ENCODE results near the gene TMEM269.

DNA sequence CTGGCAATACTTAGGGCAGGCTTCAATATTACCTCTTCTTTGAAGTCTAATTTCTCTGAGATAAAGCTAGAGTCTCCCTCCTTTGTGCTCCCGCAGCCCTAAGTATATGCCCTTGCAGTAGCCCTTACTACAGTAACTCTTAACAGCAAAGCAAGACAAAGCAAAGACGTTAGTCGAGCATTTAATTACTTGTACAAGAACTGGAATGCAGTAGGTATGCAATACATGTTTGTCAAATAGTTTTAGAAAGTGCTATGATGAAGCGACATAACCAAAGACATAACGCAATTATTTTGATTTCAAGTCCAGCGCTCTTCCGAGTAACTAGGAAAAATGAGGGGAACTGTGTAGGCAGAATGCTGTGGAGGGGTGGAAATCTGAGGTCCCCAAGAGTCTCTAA is 19.5 kb upstream of the TMEM269 start:
- TF ChIP-seq, protein P1, sequence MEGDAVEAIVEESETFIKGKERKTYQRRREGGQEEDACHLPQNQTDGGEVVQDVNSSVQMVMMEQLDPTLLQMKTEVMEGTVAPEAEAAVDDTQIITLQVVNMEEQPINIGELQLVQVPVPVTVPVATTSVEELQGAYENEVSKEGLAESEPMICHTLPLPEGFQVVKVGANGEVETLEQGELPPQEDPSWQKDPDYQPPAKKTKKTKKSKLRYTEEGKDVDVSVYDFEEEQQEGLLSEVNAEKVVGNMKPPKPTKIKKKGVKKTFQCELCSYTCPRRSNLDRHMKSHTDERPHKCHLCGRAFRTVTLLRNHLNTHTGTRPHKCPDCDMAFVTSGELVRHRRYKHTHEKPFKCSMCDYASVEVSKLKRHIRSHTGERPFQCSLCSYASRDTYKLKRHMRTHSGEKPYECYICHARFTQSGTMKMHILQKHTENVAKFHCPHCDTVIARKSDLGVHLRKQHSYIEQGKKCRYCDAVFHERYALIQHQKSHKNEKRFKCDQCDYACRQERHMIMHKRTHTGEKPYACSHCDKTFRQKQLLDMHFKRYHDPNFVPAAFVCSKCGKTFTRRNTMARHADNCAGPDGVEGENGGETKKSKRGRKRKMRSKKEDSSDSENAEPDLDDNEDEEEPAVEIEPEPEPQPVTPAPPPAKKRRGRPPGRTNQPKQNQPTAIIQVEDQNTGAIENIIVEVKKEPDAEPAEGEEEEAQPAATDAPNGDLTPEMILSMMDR (IDR thresholded peaks at IDR 0.05), result no peak
- TF ChIP-seq POLR2A (IDR thresholded peaks at IDR 0.05), result no peak

Data from adrenal gland (tissue), 5 donors.